ENCODE data around the gene PDPR.
A peak's percentile ranks its signal among the peaks of the same experiment; 100 is the strongest.
"Not testable (repeated sequence)": the region's sequence is repeated elsewhere in the genome, so short reads cannot be mapped to it uniquely, and the experiment has no call there.

- TF ChIP-seq CTCF (IDR thresholded peaks at IDR 0.05), result peak in 1 of 3 experiments; percentile 21
- TF ChIP-seq POLR2A (IDR thresholded peaks at IDR 0.05), result not testable (repeated sequence)
Observed at GRCh38 chr16:70064841-70065370, 49.2 kb upstream of the PDPR start.
